ENCODE measurements around the gene MRPL4. TPM values are rescaled to one million over a fixed set of nuclear protein-coding genes. Genes with fewer than 3 reads are reported as not detected.

MRPL4 gene
- total and polyA plus RNA-seq, 10 of the 15 experiments (the other 5 are each of a cell fraction or from before 2014, with no cell fraction given) = 0.79 to 221 (median 112) TPM

DNA sequence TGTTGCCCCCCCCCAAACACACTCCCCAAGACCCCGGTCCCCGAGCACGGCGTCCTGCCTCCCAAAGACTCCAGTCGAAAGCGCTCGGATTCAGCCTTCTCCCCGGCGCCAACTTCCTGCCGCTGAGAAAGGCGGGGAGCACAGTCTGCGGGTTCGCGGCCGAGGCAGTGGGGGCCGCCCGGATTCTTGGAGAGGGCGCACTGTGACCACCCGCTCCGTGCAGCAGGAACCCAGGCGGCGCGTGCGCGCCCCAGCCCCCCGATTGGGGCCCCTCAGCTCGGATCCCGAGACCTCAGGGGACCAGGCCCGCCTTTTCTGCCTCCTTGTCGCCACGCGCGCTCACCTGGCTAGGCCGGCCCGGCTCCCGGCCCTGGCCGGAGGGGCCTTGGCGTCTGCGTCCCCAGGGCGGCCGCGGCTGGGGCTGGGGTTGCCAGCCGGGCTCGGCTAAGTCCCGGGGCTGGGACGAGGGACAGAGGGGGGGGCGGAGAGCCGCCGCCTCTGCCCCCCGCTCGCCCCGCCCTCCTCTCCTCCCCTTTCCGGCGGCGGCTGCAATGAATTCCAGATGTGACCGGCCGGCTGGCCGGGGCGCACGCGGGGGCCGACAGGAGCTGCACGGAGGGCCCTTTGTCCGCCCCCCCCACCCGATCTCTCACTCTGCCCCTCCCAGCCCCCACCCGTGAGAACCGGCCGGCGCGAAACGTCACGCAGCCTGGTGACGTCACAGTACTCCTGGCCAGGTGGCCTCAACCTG lies 21.0 kb upstream of the MRPL4 start, which contains the start of gene S1PR2 (continued):
- TF ChIP-seq, protein P1, sequence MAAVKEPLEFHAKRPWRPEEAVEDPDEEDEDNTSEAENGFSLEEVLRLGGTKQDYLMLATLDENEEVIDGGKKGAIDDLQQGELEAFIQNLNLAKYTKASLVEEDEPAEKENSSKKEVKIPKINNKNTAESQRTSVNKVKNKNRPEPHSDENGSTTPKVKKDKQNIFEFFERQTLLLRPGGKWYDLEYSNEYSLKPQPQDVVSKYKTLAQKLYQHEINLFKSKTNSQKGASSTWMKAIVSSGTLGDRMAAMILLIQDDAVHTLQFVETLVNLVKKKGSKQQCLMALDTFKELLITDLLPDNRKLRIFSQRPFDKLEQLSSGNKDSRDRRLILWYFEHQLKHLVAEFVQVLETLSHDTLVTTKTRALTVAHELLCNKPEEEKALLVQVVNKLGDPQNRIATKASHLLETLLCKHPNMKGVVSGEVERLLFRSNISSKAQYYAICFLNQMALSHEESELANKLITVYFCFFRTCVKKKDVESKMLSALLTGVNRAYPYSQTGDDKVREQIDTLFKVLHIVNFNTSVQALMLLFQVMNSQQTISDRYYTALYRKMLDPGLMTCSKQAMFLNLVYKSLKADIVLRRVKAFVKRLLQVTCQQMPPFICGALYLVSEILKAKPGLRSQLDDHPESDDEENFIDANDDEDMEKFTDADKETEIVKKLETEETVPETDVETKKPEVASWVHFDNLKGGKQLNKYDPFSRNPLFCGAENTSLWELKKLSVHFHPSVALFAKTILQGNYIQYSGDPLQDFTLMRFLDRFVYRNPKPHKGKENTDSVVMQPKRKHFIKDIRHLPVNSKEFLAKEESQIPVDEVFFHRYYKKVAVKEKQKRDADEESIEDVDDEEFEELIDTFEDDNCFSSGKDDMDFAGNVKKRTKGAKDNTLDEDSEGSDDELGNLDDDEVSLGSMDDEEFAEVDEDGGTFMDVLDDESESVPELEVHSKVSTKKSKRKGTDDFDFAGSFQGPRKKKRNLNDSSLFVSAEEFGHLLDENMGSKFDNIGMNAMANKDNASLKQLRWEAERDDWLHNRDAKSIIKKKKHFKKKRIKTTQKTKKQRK (IDR thresholded peaks at IDR 0.05; ENCODE audit: low read depth, low read length) = no peak
- TF ChIP-seq CEBPB (IDR thresholded peaks at IDR 0.05; ENCODE audit: borderline replicate concordance in 1 of 2, low read depth in 2 of 2, low read length in 2 of 2) = no peak
- peak; percentile 91; the same call in 1 of the 2 replicates for TF ChIP-seq ATF7 (IDR thresholded peaks at IDR 0.05; ENCODE audit: low read depth)
- TF ChIP-seq IRF5 (IDR thresholded peaks at IDR 0.05; ENCODE audit: borderline replicate concordance) = no peak
- TF ChIP-seq POLR2AphosphoS5 (IDR thresholded peaks at IDR 0.05; ENCODE audit: low read length) = peak; percentile 29; the same call in 1 of the 2 replicates
- TF ChIP-seq CBX5 (IDR thresholded peaks at IDR 0.05; ENCODE audit: low read depth) = no peak
- TF ChIP-seq, protein P2, sequence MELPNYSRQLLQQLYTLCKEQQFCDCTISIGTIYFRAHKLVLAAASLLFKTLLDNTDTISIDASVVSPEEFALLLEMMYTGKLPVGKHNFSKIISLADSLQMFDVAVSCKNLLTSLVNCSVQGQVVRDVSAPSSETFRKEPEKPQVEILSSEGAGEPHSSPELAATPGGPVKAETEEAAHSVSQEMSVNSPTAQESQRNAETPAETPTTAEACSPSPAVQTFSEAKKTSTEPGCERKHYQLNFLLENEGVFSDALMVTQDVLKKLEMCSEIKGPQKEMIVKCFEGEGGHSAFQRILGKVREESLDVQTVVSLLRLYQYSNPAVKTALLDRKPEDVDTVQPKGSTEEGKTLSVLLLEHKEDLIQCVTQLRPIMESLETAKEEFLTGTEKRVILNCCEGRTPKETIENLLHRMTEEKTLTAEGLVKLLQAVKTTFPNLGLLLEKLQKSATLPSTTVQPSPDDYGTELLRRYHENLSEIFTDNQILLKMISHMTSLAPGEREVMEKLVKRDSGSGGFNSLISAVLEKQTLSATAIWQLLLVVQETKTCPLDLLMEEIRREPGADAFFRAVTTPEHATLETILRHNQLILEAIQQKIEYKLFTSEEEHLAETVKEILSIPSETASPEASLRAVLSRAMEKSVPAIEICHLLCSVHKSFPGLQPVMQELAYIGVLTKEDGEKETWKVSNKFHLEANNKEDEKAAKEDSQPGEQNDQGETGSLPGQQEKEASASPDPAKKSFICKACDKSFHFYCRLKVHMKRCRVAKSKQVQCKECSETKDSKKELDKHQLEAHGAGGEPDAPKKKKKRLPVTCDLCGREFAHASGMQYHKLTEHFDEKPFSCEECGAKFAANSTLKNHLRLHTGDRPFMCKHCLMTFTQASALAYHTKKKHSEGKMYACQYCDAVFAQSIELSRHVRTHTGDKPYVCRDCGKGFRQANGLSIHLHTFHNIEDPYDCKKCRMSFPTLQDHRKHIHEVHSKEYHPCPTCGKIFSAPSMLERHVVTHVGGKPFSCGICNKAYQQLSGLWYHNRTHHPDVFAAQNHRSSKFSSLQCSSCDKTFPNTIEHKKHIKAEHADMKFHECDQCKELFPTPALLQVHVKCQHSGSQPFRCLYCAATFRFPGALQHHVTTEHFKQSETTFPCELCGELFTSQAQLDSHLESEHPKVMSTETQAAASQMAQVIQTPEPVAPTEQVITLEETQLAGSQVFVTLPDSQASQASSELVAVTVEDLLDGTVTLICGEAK (IDR thresholded peaks at IDR 0.05; ENCODE audit: borderline replicate concordance) = no peak
- no peak for TF ChIP-seq YY1 (IDR thresholded peaks at IDR 0.05; ENCODE audit: low read depth, low read length)
- peak; percentile 2; the same call in 1 of the 2 replicates for TF ChIP-seq REST (IDR thresholded peaks at IDR 0.05; ENCODE audit: low read depth, low read length)
- TF ChIP-seq MAX (IDR thresholded peaks at IDR 0.05; ENCODE audit: low read depth, low read length) = no peak
- TF ChIP-seq CHD4 (IDR thresholded peaks at IDR 0.05) = no peak
- no peak for TF ChIP-seq BCL3 (IDR thresholded peaks at IDR 0.05; ENCODE audit: borderline replicate concordance, insufficient read depth, low read depth, low read length, poor library complexity, severe bottlenecking)

All from GM12878 (cell line).